ENCODE data around the gene SCART1. TPM values are rescaled to one million over a fixed set of nuclear protein-coding genes. Genes with fewer than 3 reads are reported as not detected.
"Not testable (repeated sequence)": the region's sequence is repeated elsewhere in the genome, so short reads cannot be mapped to it uniquely, and the experiment has no call there.

Gene SCART1
- total RNA-seq, 1 donor from 2014 or later, result 1.4 TPM

GRCh38 chr10:133515471-133515870 lies 61.7 kb downstream of the SCART1 start:
- H3K4me1 Mint-ChIP-seq, result no peaks in the 10 kb centered on the region
- DNase-seq (ENCODE audit: low read depth, low spot score), result no peak
- no peak overlapping the region for H3K4me3 Mint-ChIP-seq
- TF ChIP-seq CTCF (conservative IDR thresholded peaks at IDR 0.05), result no peak
- peaks cover 28% of the 10 kb centered on the region for H3K27me3 Mint-ChIP-seq (ENCODE audit: low read depth)
- H3K9me3 Mint-ChIP-seq, result peaks cover 17% of the 10 kb centered on the region
- no peak overlapping the region for H3K27ac Mint-ChIP-seq (ENCODE audit: unreplicated experiment)
- no peaks in the 10 kb centered on the region for H3K36me3 Mint-ChIP-seq (ENCODE audit: low read depth)

DNA sequence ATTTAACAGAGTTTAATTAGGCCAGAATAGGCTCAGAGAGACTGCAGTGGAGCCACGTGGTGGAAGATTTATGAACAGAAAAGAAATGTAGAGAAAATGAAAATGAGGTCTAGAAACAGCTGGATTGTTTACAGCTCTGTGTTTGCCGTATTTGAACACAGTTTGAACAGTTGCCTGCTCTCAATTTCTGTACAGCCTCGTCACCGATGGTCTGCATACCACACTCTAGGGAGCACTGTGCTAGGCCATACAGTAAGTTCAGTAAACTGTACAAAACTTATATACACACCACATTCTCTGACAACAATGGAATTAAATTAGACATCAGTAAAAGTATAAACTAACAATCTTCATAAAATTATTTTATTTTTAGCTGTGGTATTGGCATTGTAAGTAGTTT lies 62.3 kb downstream of the SCART1 start:
- no peak for DNase-seq (ENCODE audit: low read depth, low spot score)
- peaks cover 28% of the 10 kb centered on the region for H3K27me3 Mint-ChIP-seq (ENCODE audit: low read depth)
- no peak overlapping the region for H3K27ac Mint-ChIP-seq (ENCODE audit: unreplicated experiment)
- H3K9me3 Mint-ChIP-seq, result peaks cover 20% of the 10 kb centered on the region
- no peak for TF ChIP-seq CTCF (conservative IDR thresholded peaks at IDR 0.05)
- no peak overlapping the region for H3K4me3 Mint-ChIP-seq
- no peaks in the 10 kb centered on the region for H3K36me3 Mint-ChIP-seq (ENCODE audit: low read depth)
- H3K4me1 Mint-ChIP-seq, result no peaks in the 10 kb centered on the region

DNA sequence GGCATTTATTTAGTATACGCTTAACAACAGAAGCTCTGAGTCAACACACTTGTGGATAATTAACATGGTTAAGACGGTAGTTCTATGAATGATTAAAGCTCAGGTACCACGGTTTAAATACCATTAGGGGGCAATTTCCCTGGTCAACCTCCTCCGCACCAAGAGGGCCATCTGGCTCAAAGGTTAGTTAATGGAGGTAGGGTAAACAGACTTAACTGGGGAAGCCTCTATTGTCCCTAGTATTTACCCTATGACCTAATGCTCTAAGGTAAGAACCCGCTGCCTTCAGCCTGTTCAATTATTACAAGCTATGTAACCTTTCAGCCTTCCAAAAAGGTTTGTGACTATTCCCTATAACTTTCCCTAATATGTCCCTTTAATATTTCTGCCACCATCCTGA lies 64.8 kb downstream of the SCART1 start:
- H3K9me3 Mint-ChIP-seq, result peaks cover 22% of the 10 kb centered on the region
- not testable (repeated sequence) for H3K36me3 Mint-ChIP-seq (ENCODE audit: low read depth); DNase-seq (ENCODE audit: low read depth, low spot score)

More for the DNA sequence above, 64.8 kb downstream of the SCART1 start:
- not testable (repeated sequence) for H3K4me3 Mint-ChIP-seq; H3K27ac Mint-ChIP-seq (ENCODE audit: unreplicated experiment); H3K4me1 Mint-ChIP-seq
- peaks cover 16% of the 10 kb centered on the region for H3K27me3 Mint-ChIP-seq (ENCODE audit: low read depth)

Other genes starting within 250 kb of the SCART1 start
- gene UTF1, start 223.7 kb upstream of the SCART1 start, total RNA-seq, result not detected in 2 replicates
- not detected in 2 replicates for gene VENTX, start 216.1 kb upstream of the SCART1 start, total RNA-seq
- 3.6 and 4.5 TPM in 2 replicates for gene ADAM8, start 177.1 kb upstream of the SCART1 start, total RNA-seq
- gene TUBGCP2, start 145.1 kb upstream of the SCART1 start, total RNA-seq, result 70.0 and 72.0 TPM in 2 replicates
- gene ZNF511, start 145.0 kb upstream of the SCART1 start, total RNA-seq, result 62.7 and 75.6 TPM in 2 replicates
- 0.82 and 0.89 TPM in 2 replicates for gene CALY, start 117.0 kb upstream of the SCART1 start, total RNA-seq
- not detected in 2 replicates for gene PRAP1, start 106.6 kb upstream of the SCART1 start, total RNA-seq
- gene FUOM, start 95.9 kb upstream of the SCART1 start, total RNA-seq, result 18.1 and 18.3 TPM in 2 replicates
- 98.1 and 103 TPM in 2 replicates for gene ECHS1, start 80.6 kb upstream of the SCART1 start, total RNA-seq
- gene PAOX, start 74.7 kb upstream of the SCART1 start, total RNA-seq, result 8.8 and 9.7 TPM in 2 replicates
- 104 and 105 TPM in 2 replicates for gene MTG1, start 59.8 kb upstream of the SCART1 start, total RNA-seq
- gene SPRN, start 29.3 kb upstream of the SCART1 start, total RNA-seq, result 0.37 and 0.48 TPM in 2 replicates
- 0.48 and 0.49 TPM in 2 replicates for gene CYP2E1, start 73.4 kb downstream of the SCART1 start, total RNA-seq
- gene SYCE1, start 111.6 kb downstream of the SCART1 start, total RNA-seq, result not detected in 2 replicates
- gene FRG2B, start 172.8 kb downstream of the SCART1 start, total RNA-seq, result not detected in 2 replicates

All from neural crest cell (in vitro differentiated cells).